HG03565 (cell line): Measurements from ENCODE around the gene TBCD.

Experiments
- ATAC-seq: cut with Tn5 transposase; IDR thresholded peaks from one replicate; pipeline ENCODE4 v1.9.1; 2021; ENCODE audit warnings: mild to moderate bottlenecking, moderate library complexity; ENCODE audit not compliant: unreplicated experiment

The TBCD gene

DNA sequence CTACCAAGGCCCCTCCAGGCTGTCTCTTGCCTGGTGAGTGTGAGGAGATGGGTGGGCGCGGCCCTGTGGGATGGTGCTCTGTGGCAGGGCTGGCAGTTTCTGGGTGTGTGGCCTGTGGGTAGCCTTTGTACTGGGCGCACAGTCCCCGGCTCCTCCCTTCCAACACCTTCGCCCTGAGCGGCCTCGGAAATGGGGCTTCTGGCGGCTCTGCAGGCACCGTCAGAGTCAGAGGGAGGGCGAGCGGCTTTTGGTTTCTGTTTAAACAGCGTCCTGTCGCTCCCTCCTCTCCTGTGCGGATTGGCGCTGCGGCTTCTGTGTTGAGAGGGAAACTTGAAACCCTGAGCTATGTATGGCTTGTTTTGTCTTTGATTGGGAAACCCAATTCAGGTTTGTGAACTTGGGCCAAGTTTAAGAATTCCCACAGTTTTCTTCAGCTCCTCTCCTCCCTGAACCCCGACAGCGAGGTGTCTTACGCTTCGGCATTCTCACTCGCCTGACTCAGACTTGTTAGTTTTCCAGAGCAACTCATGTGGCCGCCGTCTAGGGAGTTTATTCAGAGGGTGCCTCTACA, 96.2 kb downstream of the TBCD start:
- ATAC-seq: no peak

DNA sequence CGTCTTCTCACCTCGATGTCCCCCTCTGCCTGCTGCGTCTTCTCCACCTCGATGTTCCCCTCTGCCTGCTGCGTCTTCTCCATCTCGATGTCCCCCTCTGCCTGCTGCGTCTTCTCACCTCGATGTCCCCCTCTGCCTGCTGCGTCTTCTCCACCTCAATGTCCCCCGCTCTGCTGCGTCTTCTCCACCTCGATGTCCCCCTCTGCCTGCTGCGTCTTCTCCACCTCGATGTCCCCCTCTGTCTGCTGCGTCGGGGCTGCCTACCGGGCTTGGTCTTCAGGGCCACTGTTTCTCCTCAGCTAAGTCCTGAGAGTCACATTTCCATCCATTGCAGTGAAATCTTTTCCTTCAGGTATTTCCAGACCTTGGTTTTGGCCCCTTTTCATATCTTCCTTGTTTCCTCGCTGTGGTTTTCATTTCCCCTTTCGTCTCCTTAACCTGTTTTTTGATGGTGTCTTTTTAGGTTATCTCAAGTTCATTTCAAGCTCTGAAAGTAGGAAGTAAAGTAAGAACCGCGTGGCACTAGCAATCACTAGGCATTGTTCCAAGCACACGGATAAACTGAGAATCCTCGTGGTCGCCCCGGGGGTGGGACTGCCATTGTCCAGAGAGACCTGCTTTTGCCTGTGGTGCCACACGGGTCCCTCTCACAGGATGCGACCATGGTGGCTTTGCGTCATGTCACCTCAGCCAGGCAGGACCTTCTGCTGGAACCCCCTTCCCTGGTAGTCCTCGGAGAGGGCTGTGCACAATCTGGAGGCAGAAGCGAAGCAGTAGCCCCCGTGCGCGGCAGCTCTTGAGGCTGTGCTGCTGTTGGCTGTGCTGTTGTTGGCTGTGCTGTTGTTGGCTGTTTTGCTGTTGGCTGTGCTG, 97.4 kb downstream of the TBCD start:
- ATAC-seq: no peak

DNA sequence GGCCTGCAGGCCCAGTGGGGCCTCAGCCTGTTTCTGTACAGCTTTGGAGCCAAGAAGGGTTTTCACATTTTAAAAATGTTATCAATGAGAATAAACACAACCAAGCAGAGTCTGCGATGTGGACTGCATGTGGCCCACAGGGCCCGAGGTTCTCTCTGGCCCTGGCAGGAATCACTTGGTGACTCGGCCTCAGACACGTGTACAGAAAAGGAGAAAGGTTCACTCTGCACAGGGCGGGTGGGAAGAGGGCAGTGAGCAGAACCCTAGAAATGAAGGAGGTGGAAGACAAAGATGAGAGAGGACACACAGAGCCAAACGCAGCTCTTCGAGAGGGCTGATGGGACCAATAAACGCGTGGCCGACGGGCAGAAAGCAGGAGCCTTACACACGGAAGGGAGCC, 99.5 kb downstream of the TBCD start:
- ATAC-seq: no peak

DNA sequence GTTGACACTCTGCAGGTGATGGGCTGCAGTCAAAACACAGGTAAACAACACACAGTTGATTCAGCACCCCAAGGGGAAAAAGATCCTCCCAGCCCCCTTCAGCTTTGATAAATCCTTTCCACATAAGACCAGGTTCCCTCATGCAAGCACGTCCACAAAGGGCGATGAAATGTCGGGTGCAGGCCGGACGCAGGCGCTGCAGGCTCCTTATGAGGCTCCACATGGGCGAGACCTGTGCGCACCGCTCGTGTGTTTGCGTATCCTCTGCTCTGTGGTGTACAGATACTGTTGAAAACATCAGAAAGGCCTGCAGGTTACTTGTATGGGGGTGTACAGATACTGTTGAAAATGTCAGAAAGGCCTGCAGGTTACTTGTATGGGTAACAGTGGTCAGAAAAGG, 102.4 kb downstream of the TBCD start:
- no peak for ATAC-seq

DNA sequence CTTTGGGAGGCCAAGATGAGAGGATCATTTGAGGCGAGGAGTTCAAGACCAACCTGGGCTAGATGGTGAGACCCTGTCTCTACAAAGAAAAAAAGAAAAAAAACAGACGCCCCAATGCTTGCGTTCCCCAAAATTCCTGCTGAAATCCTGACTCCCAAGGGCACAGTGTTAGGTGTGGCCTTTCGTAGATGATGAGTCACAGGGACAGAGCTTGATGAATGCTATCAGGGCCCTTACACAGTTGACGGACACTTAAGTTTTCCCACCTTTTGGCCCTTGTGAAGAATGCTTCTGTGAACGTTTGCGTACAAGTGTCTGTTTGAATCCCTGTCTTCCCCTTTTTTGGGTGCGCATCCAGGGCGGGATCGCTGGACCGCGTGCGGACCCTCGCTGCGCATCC, 104.5 kb downstream of the TBCD start:
- no peak for ATAC-seq

DNA sequence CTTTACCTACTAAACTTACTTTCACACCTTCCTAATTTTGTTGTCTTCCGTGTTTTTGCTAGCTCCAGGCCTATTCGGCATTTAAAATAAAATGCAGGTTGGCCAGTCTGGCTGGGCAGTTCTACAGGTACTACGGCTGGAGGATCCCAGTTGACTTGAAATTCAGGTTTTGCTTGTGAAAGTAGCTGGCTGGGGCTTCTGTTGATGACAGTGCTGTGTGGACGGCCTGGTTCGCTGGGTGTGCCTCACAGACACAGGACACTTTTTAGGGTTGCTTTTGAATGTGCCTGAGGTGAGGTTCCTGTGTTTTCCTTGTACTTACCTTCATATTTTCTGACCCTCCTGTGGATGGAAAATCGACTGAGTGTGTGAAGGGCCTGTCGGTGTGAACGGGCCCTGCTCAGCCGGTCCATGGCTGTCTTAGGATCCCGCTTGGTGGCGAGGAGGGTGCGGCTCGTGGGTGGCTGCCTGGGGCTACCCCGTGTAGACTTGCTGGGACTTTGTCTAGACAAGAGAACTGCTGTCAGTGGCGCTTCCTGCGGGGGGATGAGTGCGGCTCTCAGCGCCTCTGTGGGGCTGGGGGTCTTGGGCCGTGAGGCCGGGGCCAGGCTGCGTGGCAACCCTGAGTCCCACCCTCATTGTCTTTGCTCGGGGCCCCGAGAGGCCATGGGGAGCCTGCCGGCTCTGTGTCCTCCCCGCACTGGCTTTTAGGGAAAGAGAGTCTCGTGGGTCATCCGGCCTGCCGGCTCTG, 106.7 kb downstream of the TBCD start:
- ATAC-seq: no peak

DNA sequence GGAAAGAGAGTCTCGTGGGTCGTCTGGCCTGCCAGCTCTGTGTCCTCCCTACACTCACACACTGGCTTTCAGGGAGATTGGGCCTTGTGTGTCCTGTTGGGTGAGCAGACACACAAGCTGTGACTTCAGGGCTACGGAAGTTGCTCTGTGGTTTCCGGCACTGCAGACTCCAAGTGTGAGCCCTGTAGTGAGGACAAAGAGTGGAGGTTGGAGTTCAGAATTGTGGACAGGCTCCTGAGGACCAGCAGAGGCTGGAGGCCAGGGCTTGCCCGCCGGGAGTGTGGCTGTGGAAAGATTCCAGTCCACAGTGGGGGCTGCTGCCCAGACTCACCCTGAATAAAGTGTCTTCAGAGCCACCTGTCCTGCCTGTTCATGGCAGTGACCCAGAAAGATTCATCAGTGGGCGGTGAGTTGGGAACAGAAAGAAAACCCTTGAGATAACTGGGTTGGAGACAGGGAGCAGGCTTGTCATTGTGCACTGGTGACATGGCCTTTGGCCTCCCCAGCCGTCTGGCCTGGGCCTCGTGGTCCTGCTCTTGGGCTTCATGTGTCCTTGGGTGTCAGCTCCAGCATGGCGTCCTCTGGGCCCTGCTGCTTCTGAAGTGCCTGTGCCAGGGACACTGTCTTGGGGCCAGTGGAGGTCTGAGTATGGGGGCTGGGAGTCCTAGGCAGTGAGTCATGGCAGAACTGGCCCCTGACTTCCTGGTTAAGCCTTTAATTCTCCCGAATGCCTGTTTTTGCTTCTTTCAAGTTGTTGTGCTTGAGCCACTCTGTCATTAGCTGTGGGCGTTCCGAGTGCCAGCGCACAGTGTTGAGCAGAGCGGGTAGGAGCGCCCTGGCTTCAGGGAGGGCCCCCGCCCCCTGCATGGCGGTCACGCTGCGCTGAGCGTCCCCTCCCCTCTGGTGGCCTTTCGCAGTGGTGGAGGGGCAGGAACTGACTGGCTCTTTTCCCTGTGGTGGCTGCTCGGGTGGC, 107.9 kb downstream of the TBCD start:
- ATAC-seq: no peak

DNA sequence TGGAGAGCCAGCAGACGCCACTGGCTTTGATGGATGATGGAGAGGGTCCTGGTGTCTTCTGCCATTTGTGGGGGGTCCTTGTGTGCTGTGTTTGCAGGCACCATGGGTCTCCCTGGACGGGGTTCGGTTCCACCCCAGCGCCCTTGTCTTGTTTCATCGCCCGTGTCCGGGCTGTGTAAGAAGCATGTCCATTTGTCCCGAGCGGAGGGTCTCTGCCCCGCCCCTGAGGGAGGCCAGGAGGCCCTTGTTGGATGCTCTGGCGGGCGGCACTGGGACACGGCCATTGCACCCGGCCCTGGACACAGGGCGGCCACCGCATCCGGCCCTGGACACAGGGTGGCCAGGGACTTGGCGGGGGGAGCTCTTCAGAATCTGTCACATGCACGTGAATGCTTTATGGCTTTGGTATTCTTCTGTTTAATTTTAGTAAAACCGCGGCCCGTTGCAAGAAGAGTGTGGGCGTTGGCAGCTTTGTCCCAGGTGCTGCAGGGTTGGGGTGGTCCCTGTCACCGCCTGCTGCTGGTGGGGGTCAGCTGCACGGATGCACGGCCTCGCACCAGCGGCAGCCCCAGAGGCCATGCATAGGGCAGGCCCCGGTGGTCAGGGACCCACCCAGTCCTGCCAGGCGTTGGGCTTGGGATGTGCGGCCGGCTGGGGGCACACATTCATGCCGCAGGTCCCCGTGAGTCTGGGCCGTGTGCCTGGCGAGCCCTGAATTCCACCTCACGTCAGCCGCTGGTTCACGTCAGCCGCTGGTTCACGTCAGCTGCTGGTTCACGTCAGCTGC, 108.9 kb downstream of the TBCD start:
- no peak for ATAC-seq

DNA sequence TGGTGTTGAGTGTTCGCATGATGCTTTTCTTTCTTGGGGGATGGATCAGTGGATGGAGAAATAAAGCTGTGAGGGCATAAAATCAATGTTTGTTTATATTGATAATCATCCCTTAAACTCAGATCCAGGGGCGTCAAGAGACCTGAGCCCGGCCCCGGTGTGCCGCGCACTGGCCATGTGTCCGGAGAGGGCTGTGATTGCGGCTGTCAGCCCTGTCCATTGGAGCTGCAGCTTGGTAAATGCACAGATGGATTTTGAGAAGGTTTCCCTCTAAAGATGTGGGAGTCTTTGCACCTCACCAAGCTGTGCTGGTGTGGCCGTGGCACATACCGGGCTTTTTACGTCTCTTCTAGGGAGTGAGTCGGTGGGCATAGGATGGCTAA, 109.5 kb downstream of the TBCD start:
- ATAC-seq: no peak

DNA sequence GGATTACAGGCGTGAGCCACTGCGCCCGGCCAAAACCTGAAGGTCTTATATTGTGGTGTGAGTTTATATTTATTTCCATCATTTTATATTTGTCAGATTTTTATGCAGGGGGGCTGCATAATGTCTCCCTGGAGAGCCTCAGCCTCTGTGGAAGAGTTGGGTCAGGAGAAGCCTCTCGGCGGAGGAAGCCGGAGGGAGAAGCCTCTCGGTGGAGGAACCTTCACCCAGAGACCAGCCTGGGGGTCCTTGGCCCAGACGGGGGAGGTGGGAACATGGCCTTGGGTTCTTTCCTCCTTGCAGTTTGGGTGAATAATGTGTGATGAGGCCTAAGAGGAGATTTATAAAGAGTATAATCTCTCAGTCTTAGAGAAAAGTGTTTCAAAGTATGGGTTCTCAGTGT, 110.3 kb downstream of the TBCD start:
- no peak for ATAC-seq

DNA sequence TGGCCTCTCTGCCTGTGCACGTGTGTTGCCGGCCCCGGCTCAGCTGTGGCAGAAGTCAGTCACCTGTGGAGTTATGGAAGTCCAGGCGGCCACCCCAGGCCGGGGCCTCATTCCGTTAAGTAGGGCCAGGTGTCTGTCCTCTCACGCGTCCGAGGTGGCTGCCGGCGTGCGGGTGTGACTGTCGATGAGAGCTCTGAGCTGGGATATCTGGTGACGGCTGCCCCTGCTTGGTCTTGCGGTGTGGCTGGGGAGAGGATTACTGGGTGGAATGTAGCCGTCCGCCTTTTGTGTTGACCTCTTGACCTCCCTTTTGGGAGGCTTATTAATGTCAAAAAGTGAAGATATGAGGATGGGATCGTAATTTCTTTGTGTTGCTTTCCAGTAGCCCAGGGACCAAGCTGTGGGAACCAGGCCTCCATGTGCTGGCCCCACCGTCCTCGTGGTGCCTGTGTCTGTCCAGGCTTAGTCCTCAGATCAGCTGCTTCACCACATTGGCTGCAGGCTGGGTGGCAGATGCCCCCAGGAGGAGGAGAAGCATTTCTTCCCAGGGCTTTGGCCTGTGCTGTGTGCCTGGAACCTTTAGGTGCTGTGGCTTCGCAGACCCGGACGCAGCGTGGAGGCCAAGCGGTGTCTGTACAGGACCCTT, 111.0 kb downstream of the TBCD start:
- ATAC-seq: no peak

DNA sequence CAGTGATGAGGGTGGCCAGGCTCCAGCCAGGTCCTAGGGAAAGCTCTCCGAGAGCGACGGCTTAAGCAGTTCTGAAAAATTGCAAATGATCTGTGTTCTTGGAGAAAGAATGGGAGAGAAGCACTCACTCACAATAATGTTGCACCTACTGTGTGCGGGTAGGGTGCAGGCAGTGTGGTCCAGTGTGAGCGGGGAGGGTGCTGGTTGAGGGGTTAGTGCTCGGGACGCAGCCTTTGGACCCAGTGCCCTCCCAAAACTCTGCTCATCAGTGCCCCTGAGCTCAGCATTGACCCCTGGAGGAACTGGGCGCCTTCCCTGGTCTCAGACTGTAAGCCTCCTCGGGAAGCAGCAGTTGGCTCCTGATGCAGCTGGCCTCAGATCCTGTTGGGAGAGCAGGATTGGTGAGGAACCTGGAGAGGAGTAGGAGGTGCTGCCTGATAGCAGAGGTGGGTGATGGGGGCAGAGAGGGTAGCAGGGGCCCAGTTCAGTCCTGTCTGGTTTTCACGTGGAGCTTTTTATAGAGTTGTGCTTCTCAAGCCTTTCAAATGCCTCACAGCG, 111.6 kb downstream of the TBCD start:
- no peak for ATAC-seq

DNA sequence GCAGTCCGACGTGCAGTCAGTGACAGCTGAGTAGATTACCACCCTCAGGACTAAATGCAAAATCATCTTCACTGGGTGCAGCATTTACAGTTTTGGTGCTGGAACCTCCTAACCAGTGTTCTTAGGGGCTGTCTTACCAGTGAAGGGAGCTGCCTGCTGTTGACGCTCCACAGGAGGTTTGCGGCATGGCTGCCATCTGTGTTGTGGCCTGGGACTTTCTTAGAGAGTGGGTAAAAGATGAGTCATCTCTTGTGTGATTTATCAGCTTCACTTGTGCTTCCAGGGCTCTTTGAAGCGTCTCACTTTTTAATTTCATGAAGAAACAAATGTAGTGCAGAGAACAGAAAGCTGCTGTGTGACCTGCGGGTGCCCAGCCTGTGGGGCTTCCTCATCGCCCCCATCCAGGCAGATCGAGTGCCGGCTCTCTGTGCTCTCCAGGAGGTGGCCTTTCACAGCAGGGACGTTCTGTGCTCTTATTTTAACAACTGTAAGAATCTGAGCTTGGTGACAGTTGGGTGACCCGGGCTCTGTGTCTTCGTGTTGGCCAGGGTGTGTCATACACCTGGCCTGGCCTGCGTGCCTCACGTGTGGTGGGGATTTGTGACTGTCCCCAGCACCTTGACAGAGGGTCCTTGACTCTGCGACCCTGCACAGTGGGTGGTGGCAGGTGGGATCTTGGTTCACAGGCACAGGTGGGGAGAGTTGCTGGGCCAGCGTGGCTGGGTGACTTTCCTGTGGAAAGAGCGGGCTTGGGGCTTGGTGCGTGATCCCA, 112.3 kb downstream of the TBCD start:
- peak; percentile 74 for ATAC-seq

DNA sequence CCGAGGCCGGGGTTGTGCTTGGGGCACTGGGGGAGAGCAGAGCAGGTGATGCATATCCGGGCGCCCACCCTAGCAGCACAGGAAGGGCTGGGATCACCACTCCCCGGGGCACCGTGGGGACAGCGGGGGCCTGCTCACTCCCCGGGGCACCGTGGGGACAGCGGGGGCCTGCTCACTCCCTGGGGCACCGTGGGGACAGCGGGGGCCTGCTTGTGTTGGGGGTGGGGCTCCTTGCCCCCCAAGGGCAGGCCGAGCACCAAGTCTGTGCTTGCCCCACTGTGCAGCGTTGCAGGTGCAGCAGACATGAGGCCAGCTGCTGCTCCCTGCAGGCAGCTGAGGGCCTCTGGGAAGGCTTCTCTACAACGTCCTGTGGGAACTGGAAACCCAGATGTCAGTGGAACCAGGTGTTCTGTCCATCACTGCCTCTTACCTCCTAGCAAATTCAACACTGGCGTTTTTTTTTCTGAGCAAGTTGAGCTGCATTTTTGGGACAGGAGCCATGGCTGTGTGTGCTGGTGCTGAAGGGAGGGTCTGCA, 112.9 kb downstream of the TBCD start:
- ATAC-seq: no peak

DNA sequence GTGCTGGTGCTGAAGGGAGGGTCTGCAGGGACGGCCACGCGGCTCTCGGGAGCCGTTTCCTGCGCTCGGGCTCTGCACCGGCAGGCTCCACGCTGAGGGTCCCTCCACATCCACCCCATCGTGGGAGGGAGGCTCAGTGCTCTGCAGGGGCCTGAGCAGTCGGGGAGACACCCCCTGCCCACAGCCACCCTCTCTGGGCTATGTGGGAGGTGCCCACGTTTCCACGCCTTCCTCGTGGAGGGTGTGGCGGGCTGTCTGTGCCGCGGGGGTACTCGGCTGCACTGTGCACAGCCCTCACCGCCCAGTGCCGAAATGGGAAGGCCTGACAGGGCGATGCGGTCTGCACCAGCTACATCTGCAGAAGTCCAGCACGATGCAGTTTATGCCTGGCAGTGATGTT, 113.4 kb downstream of the TBCD start:
- no peak for ATAC-seq

DNA sequence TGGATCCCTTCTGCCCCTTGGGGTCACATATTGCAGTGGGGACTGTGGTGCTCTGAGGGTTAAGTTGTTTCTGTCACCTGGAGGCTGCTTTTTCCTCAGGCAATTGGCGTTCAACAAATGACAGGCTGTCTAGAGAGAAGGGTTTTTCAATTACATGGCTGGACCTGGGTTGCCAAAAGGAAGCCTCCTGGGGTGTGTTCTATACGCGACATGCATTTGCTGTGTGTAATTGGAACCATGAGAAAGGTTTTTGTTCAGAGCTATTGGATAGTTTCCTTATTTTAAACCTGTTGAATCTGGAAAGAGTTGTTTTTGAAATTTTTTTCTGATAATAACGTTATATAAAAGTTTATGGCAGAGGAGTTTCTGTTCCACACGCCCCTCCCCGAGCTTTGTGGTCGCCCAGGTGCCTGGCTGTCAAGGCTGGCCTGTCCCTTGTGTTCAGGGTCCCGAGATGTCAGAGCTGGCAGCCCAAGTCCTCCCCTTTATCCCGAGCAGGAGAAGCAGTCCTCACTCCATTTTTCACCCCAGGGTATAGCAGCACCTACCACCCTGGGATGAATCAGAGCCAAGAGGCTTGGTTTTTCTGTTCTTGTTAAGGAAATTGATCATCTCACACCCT, 114.0 kb downstream of the TBCD start:
- ATAC-seq: no peak

DNA sequence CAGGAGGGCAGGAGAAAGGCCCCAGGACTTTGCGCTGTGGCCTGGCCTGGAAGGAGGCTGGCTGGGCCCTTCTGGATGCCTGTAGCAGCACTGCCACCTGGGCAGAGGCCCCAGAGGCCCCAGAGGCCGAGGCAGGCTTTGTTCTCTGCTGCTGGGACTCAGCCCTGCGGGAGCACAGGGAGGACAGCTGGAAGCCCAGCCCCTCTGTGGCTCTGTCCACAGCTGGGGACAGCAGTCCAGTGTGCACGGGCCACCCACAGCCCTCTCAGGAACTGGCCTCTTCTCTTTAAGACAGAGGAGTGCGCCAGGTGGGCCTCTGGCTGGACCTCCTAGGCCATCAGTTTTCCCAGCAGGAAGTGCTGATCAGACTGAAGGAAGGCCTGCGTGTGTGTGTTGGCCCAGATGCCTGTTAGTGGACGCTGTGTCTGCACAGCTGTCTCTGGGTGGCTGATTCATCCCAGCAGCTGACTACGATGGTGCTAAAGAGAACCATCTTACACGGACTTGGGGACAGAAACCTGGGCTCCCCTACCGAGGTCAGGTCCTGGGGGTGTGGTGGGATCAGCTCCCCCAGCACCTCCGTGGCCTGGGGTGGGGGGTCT, 114.8 kb downstream of the TBCD start:
- ATAC-seq: no peak
